Glutamatergic neuron (in vitro differentiated cells): ENCODE results near the gene STARD3. TPM values are rescaled to one million over a fixed set of nuclear protein-coding genes. Genes with fewer than 3 reads are reported as not detected.

Experiments used
- DNase-seq: peaks from one replicate; pipeline ENCODE4 v3.0.0; 2022
- H3K27ac Mint-ChIP-seq: one replicate; pipeline ENCODE4 v1.8.0; 2020; ENCODE audit warnings: mild to moderate bottlenecking, mixed read lengths, inconsistent platforms; ENCODE audit not compliant: unreplicated experiment
- H3K27me3 Mint-ChIP-seq: one replicate; pipeline ENCODE4 v1.8.0; 2020; ENCODE audit warnings: mild to moderate bottlenecking, moderate library complexity, mixed read lengths, inconsistent platforms; ENCODE audit not compliant: unreplicated experiment
- H3K36me3 Mint-ChIP-seq: one replicate; pipeline ENCODE4 v1.8.0; 2020; ENCODE audit warnings: mild to moderate bottlenecking, mixed read lengths, inconsistent platforms; ENCODE audit not compliant: unreplicated experiment
- H3K4me1 Mint-ChIP-seq: one replicate; pipeline ENCODE4 v1.8.0; 2020; ENCODE audit warnings: mild to moderate bottlenecking, low read depth, mixed read lengths, inconsistent platforms; ENCODE audit not compliant: unreplicated experiment
- H3K4me3 Mint-ChIP-seq: one replicate; pipeline ENCODE4 v1.8.0; 2020; ENCODE audit warnings: mild to moderate bottlenecking, mixed read lengths, inconsistent platforms; ENCODE audit not compliant: unreplicated experiment
- H3K9me3 Mint-ChIP-seq: one replicate; pipeline ENCODE4 v1.8.0; 2020; ENCODE audit warnings: mild to moderate bottlenecking, moderate library complexity, mixed read lengths, inconsistent platforms; ENCODE audit not compliant: unreplicated experiment
- total RNA-seq: library from RNA; stranded (reverse); fragmentation: NEBNext Ultra II Directional; extraction: Animal tissue kit (Norgen Biotek cat#: 25700); gene quantifications from one replicate; pipeline ENCODE4 v1.2.1, GENCODE V29; 2021; ENCODE audit not compliant: unreplicated experiment
- TF ChIP-seq, protein P1 (sequence below): fragments of 200-600 bp; sonication (generic); IDR thresholded peaks from one replicate; pipeline ENCODE4 v1.5.0; 2021; ENCODE audit not compliant: partially characterized antibody, unreplicated experiment

Gene STARD3
- total RNA-seq, 1 donor from 2014 or later, result 48.0 TPM

DNA sequence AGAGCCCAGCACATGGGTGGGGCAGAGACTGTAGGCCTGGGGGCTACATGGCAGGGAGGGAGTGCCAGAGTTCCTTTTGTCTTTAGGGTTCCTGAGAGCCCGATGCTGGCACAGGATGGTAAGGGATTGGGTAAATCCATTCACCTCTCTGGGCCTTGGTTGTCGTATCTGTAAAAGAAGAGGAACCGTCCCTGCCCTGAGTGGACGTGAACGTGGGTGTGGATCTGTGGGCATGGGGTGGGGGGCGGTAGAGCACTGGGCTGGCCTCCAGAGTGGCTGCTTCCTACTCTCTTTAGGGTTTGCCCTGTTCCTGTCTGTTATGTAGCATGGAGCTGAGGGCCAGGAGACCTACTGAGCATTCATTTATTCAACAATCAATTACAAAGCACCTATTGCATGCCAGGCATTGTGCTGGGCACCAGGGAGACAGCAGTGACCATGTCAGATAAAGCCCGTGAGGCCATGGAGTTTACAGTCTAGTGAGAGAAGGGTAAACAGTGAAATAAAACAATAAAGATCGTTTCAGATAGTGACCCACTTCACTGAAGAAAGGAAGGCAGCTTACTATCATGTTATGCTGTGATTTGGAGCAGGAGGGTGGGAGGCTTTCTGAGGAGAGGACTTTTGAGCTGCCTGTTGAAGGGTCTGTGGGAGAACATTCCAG lies 15.1 kb downstream of the STARD3 start:
- TF ChIP-seq, protein P1, sequence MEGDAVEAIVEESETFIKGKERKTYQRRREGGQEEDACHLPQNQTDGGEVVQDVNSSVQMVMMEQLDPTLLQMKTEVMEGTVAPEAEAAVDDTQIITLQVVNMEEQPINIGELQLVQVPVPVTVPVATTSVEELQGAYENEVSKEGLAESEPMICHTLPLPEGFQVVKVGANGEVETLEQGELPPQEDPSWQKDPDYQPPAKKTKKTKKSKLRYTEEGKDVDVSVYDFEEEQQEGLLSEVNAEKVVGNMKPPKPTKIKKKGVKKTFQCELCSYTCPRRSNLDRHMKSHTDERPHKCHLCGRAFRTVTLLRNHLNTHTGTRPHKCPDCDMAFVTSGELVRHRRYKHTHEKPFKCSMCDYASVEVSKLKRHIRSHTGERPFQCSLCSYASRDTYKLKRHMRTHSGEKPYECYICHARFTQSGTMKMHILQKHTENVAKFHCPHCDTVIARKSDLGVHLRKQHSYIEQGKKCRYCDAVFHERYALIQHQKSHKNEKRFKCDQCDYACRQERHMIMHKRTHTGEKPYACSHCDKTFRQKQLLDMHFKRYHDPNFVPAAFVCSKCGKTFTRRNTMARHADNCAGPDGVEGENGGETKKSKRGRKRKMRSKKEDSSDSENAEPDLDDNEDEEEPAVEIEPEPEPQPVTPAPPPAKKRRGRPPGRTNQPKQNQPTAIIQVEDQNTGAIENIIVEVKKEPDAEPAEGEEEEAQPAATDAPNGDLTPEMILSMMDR, result no peak
- Mint-ChIP-seq H3K4me1 (peaks cover 2% of the 10 kb centered on the region), H3K36me3 (no peaks in the 10 kb centered on the region), H3K4me3 (no peak overlapping the region), H3K27me3 (peaks cover 12% of the 10 kb centered on the region), H3K9me3 (peaks cover 5% of the 10 kb centered on the region), H3K27ac (peak overlapping the region; percentile 17)
- no peak for DNase-seq

DNA sequence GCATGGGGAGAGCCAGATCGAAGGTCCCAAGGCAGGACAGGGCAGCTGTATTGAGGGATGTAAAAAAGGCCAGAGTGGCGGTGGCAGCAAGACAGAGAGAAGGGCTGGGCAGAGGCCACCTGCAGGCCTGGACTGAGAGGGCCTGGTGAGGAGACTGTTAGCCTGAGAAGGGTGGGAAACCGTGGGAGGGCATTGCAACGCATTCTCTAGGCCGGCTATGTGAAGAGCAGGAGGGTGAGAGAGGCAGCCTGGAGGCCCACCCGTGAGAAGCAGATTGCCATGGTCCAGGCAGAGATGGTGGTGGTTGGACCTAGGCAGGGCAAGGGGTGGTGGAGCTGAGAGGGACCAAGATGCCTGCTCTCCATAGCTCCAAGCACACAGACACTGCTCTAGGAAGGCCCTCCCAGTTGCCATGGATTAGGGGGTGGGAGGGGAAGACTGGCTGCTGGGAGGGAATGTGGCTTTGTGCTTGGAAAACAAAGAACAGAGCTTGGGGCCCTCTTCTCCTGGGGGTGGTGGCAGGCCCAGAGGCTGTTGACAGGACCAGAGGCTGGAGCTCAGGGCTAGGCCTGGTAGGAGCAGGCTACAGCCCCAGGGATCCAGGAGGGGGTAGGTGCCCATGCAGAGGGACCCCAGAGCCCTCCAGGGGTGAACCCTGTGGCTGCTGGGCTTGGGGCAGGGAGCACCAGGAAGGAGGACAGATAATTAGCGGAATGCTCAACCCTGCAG lies 15.8 kb downstream of the STARD3 start:
- H3K4me1 Mint-ChIP-seq, result peaks cover 2% of the 10 kb centered on the region
- no peaks in the 10 kb centered on the region for H3K36me3 Mint-ChIP-seq
- DNase-seq, result no peak
- H3K4me3 Mint-ChIP-seq, result no peak overlapping the region
- peak overlapping the region; percentile 17 for H3K27ac Mint-ChIP-seq
- peaks cover 12% of the 10 kb centered on the region for H3K27me3 Mint-ChIP-seq
- peaks cover 5% of the 10 kb centered on the region for H3K9me3 Mint-ChIP-seq
- TF ChIP-seq, protein P1, result no peak

DNA sequence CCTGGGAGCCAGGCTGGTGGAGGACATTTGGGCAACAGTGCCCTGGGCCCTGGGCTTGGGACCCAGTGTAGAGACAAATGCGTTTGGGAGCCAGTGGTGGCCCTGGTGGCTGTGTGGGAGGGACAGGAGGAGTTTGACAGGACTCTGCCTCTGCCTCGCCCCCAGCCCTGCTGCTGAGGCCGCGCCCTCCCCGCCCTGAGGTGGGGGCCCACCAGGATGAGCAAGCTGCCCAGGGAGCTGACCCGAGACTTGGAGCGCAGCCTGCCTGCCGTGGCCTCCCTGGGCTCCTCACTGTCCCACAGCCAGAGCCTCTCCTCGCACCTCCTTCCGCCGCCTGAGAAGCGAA lies 16.3 kb downstream of the STARD3 start:
- DNase-seq, result no peak
- Mint-ChIP-seq H3K4me1 (peaks cover 2% of the 10 kb centered on the region), H3K27ac (no peak overlapping the region), H3K9me3 (peaks cover 5% of the 10 kb centered on the region), H3K27me3 (peaks cover 12% of the 10 kb centered on the region), H3K36me3 (no peaks in the 10 kb centered on the region), H3K4me3 (no peak overlapping the region)
- TF ChIP-seq, protein P1, result no peak

DNA sequence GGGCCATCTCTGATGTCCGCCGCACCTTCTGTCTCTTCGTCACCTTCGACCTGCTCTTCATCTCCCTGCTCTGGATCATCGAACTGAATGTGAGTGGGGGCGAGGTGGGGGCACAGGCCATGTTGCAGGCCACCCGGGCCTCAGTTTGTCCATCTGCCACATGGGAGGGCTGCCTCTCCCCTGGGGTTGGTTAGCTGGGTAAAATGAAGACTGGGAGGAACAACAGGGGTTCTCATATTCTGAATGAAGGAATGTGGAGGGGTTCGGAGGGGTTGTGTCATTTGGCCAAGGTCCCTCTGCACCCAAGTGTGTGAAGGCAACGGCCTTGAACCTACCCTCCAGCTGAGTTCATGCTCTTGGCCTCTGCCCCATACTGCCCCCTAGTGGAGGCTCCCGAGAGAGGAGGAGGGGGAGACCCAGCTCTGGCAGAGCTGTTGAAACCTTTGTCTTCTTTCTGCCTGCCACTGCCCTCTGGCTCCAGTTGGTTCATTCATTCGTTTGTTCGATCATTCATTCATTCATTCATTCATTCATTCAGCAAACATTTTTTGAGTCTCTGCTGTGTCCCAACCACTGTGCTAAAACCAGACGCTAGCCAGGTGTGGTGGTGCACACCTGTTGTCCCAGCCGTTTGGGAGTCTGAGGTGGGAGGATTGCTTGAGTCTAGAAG lies 16.9 kb downstream of the STARD3 start:
- Mint-ChIP-seq H3K36me3 (no peaks in the 10 kb centered on the region), H3K4me1 (no peaks in the 10 kb centered on the region), H3K27me3 (peaks cover 12% of the 10 kb centered on the region), H3K9me3 (peaks cover 4% of the 10 kb centered on the region), H3K4me3 (peak overlapping the region; percentile 25), H3K27ac (no peak overlapping the region)
- TF ChIP-seq, protein P1, result peak; percentile 78
- peak; percentile 87 for DNase-seq
